ENCODE data around the gene ARHGAP26.

The ARHGAP26 gene

DNA sequence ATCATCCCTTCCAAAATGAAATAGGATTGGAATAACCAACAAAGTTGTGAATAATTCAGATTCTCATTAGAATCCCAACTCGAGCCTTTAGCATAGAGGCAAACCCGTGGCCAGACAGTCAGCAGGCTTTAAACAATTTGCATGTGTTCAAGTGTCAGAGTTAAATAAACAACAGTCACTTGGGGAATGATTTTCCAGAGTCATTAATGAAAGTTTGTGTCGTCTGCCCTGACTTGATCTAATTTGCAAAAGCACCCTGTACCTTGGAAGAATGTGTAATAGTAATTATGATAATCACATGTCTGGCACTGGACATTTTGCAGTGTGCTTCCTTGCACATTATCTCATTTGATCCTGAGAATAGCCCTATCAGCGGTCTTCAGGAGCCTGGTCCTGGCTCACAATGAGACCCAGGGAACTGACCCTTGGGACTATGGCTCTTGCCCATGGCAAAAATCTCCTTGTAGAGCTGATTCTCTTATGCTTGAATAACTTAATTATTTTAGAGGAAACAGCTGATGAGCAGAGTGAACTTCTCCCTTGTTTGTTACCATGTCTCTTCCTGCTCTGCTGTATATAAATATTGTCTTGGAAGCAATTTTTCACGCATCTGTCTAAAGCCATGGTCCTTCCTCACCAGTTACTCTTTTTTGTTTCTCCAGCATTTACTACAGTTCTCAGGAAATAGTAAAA is 360.6 kb downstream of the ARHGAP26 start:
- no peak for DNase-seq

- no peak for DNase-seq
Measured at GRCh38 chr5:143131972-143132371, 361.8 kb downstream of the ARHGAP26 start.

DNA sequence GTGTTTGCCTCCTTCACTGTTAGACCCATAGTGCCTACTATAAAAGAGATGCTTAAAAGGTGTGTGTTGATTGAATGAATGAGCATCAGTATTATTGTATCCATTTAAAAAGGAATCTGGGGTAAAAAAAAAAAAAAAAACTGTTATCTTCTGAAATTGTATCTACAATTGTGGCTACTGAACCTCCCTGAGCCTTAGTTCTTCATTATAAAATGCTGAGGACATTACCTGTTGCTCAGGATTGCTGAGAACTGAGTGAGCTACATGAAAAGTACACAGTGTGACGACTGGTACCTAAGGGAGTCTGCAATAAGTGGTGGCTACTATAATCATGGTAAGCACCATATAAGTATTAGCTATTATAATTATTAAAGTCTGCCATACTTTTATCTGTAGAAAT is 362.6 kb downstream of the ARHGAP26 start:
- no peak for DNase-seq

DNA sequence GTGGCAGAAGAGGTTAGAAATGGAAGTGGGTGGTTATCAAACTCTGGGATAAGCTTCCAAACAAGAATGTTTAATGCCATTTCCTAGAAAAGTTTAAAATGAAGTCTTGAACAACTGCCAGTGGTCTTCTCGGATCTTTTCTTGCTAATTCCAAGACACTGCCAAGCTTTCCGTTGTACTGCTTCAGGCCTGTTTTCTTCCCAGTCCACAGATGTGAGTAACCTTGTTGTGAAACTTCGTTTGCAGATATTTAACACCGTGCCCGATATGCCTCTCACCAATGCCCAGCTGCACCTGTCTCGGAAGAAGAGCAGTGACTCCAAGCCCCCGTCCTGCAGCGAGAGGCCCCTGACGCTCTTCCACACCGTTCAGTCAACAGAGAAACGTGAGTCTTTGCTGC is 363.5 kb downstream of the ARHGAP26 start:
- DNase-seq = no peak

GRCh38 chr5:143134269-143134668 is 364.1 kb downstream of the ARHGAP26 start:
- no peak for DNase-seq

- no peak for DNase-seq
Measured at GRCh38 chr5:143134900-143135299, 364.7 kb downstream of the ARHGAP26 start.

- no peak for DNase-seq
Measured at GRCh38 chr5:143135832-143136551, 365.8 kb downstream of the ARHGAP26 start.

GRCh38 chr5:143138839-143139238 is 368.7 kb downstream of the ARHGAP26 start:
- no peak for DNase-seq

- DNase-seq = no peak
Measured at GRCh38 chr5:143139585-143139984, 369.4 kb downstream of the ARHGAP26 start.

- DNase-seq = no peak
Measured at GRCh38 chr5:143140492-143141203, 370.5 kb downstream of the ARHGAP26 start.

- no peak for DNase-seq
Measured at GRCh38 chr5:143141652-143142051, 371.5 kb downstream of the ARHGAP26 start.

DNA sequence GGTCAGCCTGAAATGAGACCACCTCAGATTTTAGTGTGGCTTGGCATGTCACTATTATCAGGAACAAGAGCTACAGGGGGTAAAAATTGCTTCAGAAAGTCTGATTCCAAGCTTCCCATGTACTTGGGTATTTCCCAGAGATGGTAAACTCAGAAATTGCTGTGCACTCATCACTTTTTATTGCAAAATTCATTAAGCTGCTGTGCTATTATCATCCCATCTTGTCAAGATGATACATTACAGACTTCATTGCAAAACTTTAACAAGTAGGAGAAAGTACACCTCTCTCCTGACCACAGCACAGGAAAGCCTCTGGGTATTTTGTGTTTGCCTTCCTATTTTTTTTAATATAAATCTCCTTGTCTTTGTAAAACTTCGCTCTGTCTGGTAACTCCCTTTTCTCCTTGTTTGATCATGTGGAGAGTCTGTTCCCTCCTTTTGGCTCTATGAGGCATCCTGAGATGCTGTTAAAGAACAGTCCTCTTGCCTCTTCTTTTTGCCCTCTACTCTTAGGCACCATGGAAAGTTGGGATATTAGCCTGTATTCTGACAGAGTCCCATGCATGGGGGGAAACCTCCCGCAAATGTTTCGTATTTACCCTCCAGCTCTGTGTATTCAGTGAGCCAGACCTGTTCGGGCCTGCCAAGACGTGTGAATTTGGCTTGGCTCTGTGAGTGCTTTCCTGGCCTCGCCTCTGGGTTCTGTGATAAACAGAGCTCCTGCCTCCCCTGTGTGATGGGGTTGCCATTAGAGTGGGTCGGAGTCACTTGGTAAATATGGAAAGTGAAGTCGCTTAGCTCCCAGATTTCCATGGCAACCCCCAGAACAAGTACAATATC is 372.6 kb downstream of the ARHGAP26 start:
- no peak for DNase-seq

DNA sequence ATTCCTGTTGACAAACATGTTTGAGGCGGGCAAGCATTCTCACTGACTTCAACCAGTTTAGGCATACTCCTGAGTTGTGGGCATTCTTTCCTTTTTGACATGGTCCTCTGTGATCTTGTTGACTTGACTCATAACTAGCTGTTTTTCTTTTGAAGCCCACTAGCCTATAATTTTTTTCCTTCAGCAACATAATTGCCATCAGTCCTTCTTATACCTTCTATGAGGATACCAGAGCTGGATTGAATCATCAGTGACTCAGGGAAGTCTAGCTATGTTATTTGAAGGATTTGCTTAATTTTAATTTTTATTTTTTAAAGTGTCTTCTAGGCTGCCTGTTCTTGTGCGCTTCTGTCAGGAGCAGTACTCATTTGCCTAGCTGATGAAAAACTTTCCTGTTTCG is 373.8 kb downstream of the ARHGAP26 start:
- DNase-seq = no peak

DNA sequence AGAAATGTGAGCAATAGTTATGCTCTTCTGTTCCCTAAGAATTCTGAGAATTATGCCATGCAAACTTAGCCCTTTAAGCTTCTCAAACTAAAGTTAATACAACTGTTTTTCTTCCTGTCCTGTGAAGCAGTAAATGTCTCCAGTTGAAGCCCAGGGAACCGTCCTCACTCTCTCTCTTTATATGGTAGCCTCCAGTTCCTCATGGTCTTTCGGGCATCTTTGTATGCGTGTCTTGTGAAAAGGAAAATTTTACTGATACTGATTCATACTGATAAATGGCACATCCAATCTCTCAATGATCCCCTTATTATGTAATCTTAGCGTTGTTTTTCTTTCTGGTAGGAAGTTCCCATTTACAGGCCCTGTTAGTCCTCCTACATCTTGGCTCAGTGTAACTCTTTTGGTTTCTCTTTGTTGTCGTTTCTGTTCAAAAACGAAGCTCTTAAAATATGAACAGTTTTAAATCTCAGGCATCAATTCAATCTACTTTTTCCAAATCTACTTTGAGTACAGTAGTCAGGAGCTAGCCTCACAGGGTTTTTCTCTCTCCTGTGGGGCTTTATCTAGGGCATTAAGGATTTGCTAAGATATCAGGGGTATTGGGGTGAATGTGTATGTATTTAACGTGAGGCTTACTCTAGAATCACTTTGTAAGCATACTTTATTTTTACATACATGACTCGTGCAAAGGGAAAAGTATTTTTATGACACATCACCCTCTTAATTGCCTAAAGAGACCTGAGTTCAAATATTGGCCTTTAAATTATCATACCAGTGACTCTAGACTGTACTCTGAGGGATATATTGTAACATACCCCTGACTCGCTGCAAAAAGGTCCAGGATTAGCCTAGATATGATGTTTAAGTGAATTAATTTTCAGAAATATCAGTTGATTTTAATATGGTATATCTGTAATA is 375.3 kb downstream of the ARHGAP26 start:
- no peak for DNase-seq

GRCh38 chr5:143146161-143146560 is 376.0 kb downstream of the ARHGAP26 start:
- DNase-seq = no peak

DNA sequence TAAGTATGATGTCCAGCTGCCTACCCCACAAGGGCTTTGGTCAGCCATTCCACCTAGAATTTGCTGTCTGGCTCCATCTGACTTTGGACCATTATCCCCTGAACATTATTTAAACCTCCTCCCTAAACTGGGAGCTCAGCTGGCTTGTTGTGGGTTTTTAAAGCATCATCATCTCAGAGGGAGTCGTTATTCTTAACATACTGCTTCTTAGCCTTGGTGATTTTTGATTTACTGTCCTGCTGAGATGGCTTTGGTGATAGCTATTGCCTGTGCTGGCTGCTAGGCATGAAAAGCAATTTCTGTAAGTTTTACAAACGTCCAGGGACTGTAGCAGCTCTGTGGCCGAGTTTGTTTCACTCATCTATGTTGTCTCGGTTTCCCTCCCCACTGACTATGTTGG is 377.2 kb downstream of the ARHGAP26 start:
- no peak for DNase-seq

DNA sequence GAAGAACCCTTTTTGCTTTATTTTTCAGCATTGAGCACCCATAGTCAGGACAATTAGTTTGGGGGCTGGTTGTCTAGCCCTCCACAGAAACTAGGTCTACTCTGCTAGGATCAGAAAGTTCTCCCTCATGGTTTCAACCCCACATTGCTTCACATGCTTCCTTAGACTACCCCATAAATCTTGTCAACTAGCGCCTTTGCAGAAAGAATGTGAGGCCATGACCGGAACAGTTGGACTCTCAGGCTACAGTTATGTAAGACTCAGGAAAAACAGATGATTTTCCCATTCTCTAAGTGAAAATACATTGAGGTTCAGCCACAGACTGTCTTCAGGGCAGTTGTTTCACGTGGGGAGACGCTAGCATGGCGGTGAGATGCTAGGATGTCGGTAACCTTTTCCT is 377.7 kb downstream of the ARHGAP26 start:
- no peak for DNase-seq

DNA sequence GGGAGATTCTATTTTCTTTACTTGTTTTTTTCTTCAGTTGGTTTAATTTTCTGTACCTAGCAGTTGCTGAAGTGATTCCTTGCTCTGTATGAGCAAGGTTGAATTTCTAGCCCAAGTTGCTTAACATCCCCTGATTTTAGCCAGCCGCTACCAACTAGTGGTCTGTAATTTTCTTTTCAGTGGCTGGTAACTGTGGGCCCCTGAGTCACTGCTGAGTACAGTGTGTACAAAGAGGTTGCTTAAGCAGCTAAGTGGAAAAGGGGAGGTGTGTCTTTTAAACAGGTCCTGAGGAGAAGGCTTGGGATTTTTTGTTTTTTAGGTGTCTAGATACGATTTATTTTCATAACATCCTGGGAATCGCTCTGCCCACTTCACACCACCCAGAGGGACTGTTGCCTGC is 378.6 kb downstream of the ARHGAP26 start:
- DNase-seq = no peak

GRCh38 chr5:143149759-143150158 is 379.6 kb downstream of the ARHGAP26 start:
- no peak for DNase-seq

- DNase-seq = no peak
Measured at GRCh38 chr5:143151056-143151700, 381.0 kb downstream of the ARHGAP26 start.

- no peak for DNase-seq
Measured at GRCh38 chr5:143152445-143152844, 382.3 kb downstream of the ARHGAP26 start.
